ENCODE data around the gene XRCC3. TPM values are rescaled to one million over a fixed set of nuclear protein-coding genes. Genes with fewer than 3 reads are reported as not detected.

XRCC3 gene
- total RNA-seq, 1 experiment from 2014 or later, result 46.7 TPM

- TF ChIP-seq KAT7 (CRISPR knock-in tag; IDR thresholded peaks at IDR 0.05; ENCODE audit: borderline replicate concordance), result no peak
- TF ChIP-seq FOXP1 (CRISPR knock-in tag; IDR thresholded peaks at IDR 0.05; ENCODE audit: borderline replicate concordance), result no peak
- TF ChIP-seq ZNF138 (CRISPR knock-in tag; conservative IDR thresholded peaks at IDR 0.05), result no peak
- no peak for TF ChIP-seq ZBTB43 (CRISPR knock-in tag; IDR thresholded peaks at IDR 0.05)
- TF ChIP-seq FOXJ3 (CRISPR knock-in tag; IDR thresholded peaks at IDR 0.05; ENCODE audit: borderline replicate concordance), result no peak
- no peak for TF ChIP-seq NR2C2 (CRISPR knock-in tag; IDR thresholded peaks at IDR 0.05)
- TF ChIP-seq ZNF416 (CRISPR knock-in tag; IDR thresholded peaks at IDR 0.05), result no peak
- TF ChIP-seq ZNF317 (CRISPR knock-in tag; IDR thresholded peaks at IDR 0.05; ENCODE audit: borderline replicate concordance, low read depth), result no peak
- no peak for TF ChIP-seq OVOL2 (CRISPR knock-in tag; IDR thresholded peaks at IDR 0.05; ENCODE audit: borderline replicate concordance)
- no peak for TF ChIP-seq ZNF671 (CRISPR knock-in tag; IDR thresholded peaks at IDR 0.05)
- peaks cover 4% of the 10 kb centered on the region for H3K4me1 Mint-ChIP-seq
- H3K27ac Mint-ChIP-seq, result no peak overlapping the region
- no peaks in the 10 kb centered on the region for H3K9me3 Mint-ChIP-seq
- ATAC-seq, result no peak
- no peak overlapping the region for H3K4me3 Mint-ChIP-seq
- CTCF ChIA-PET, result interaction anchor here (0.7 to 1.9 kb wide), 8 partner anchors 20 to 165 kb away, joined by 3 to 6 read pairs (median 3); partner anchors contain the start of genes XRCC3 and ZFYVE21
- POLR2A ChIA-PET, result no interaction called here
- H3K36me3 Mint-ChIP-seq, result peaks cover 14% of the 10 kb centered on the region
- no peaks in the 10 kb centered on the region for H3K27me3 Mint-ChIP-seq (ENCODE audit: low read depth)
- DNase-seq (ENCODE audit: low spot score), result no peak
These were observed 20.2 kb upstream of the XRCC3 start for GRCh38 chr14:103735439-103735814.

- H3K9me3 Mint-ChIP-seq, result no peaks in the 10 kb centered on the region
- peaks cover 4% of the 10 kb centered on the region for H3K4me1 Mint-ChIP-seq
- H3K27me3 Mint-ChIP-seq (ENCODE audit: low read depth), result no peaks in the 10 kb centered on the region
- TF ChIP-seq TP53 (CRISPR knock-in tag; IDR thresholded peaks at IDR 0.05), result no peak
- no peak for TF ChIP-seq KAT7 (CRISPR knock-in tag; IDR thresholded peaks at IDR 0.05; ENCODE audit: borderline replicate concordance)
- TF ChIP-seq ARID4B (CRISPR knock-in tag; IDR thresholded peaks at IDR 0.05; ENCODE audit: borderline replicate concordance), result no peak
- no peak for TF ChIP-seq ZNF263 (CRISPR knock-in tag; IDR thresholded peaks at IDR 0.05; ENCODE audit: low read depth)
- no peak for TF ChIP-seq MYBL2 (CRISPR knock-in tag; IDR thresholded peaks at IDR 0.05)
- no peak for TF ChIP-seq ATF3 (CRISPR knock-in tag; conservative IDR thresholded peaks at IDR 0.05)
- TF ChIP-seq IRF2 (CRISPR knock-in tag; IDR thresholded peaks at IDR 0.05; ENCODE audit: borderline replicate concordance, low read depth), result no peak
- TF ChIP-seq ZNF281 (CRISPR knock-in tag; IDR thresholded peaks at IDR 0.05), result no peak
- no peak for TF ChIP-seq FOXP4 (CRISPR knock-in tag; IDR thresholded peaks at IDR 0.05)
- TF ChIP-seq ZNF671 (CRISPR knock-in tag; IDR thresholded peaks at IDR 0.05), result no peak
- TF ChIP-seq USF2 (CRISPR knock-in tag; IDR thresholded peaks at IDR 0.05), result no peak
- no peak for TF ChIP-seq ZNF219 (CRISPR knock-in tag; IDR thresholded peaks at IDR 0.05; ENCODE audit: borderline replicate concordance)
- no peak for TF ChIP-seq E2F5 (CRISPR knock-in tag; IDR thresholded peaks at IDR 0.05)
- ChIA-PET POLR2A (no interaction called here), CTCF (interaction anchor here (0.7 to 1.9 kb wide), 6 partner anchors 36 to 166 kb away, joined by 3 to 6 read pairs (median 3); no protein-coding TSS in a partner anchor)
- ATAC-seq (no peak), DNase-seq (ENCODE audit: low spot score) (no peak)
- H3K4me3 Mint-ChIP-seq, result no peak overlapping the region
- peaks cover 14% of the 10 kb centered on the region for H3K36me3 Mint-ChIP-seq
- peak overlapping the region; percentile 41; the same call in 1 of the 2 replicates for H3K27ac Mint-ChIP-seq
These were observed 19.8 kb upstream of the XRCC3 start for GRCh38 chr14:103735022-103735421.

Data from WTC11 (cell line).